Astrocyte of the cerebellum (primary cell): ENCODE data around the gene ANKRD50.

Experiments used
- DNase-seq: peaks from one replicate; pipeline ENCODE4 v3.0.0-alpha.2; 2011; ENCODE audit warnings: low read depth
- H3K4me3 ChIP-seq: 2 replicates; pipeline ENCODE4 v1.5.1; 2011; ENCODE audit warnings: mild to moderate bottlenecking, low read depth, low read length, moderate library complexity
- in situ Hi-C: cut with HindIII; loops from 2 replicates; pipeline ENCODE4 v1.10.0; 2017; ENCODE audit warnings: low sequenced_read_pairs
- TF ChIP-seq, protein P1 (sequence below): IDR thresholded peaks from 2 replicates; pipeline ENCODE4 v1.5.1; 2012; ENCODE audit warnings: low read length, low read depth, moderate library complexity, mild to moderate bottlenecking; ENCODE audit errors: missing control alignments

ANKRD50 gene

GRCh38 chr4:124684301-124684700, 28.2 kb downstream of the ANKRD50 start:
- in situ Hi-C loops = no loop called here
- TF ChIP-seq, protein P1, sequence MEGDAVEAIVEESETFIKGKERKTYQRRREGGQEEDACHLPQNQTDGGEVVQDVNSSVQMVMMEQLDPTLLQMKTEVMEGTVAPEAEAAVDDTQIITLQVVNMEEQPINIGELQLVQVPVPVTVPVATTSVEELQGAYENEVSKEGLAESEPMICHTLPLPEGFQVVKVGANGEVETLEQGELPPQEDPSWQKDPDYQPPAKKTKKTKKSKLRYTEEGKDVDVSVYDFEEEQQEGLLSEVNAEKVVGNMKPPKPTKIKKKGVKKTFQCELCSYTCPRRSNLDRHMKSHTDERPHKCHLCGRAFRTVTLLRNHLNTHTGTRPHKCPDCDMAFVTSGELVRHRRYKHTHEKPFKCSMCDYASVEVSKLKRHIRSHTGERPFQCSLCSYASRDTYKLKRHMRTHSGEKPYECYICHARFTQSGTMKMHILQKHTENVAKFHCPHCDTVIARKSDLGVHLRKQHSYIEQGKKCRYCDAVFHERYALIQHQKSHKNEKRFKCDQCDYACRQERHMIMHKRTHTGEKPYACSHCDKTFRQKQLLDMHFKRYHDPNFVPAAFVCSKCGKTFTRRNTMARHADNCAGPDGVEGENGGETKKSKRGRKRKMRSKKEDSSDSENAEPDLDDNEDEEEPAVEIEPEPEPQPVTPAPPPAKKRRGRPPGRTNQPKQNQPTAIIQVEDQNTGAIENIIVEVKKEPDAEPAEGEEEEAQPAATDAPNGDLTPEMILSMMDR = no peak
- no peak overlapping the region for H3K4me3 ChIP-seq
- DNase-seq = no peak

GRCh38 chr4:124682384-124682783, 30.1 kb downstream of the ANKRD50 start:
- DNase-seq = no peak
- H3K4me3 ChIP-seq = no peak overlapping the region
- in situ Hi-C loops = no loop called here
- TF ChIP-seq, protein P1 = no peak

GRCh38 chr4:124666496-124666895, 46.0 kb downstream of the ANKRD50 start:
- H3K4me3 ChIP-seq = no peak overlapping the region
- in situ Hi-C loops = no loop called here
- no peak for DNase-seq
- TF ChIP-seq, protein P1 = no peak

DNA sequence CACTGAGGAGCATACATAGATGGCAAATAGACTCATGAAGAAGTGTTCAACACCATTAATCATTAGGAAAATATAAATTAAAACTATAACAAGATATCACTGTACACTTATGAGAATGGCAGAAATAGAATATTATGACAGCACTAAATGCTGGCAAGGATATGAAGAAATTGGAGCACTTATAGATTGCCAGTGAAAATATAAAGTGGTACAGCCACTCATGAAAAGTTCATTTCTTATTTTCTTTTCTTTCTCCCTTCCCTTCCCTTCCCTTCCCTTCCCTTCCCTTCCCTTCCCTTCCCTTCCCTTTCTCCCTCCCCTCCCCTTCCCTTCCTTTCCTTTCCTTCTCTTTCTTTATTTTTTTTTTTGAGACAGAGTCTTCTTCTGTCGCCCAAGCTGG, 53.7 kb downstream of the ANKRD50 start:
- TF ChIP-seq, protein P1 = no peak
- H3K4me3 ChIP-seq = no peak overlapping the region
- in situ Hi-C loops = no loop called here
- DNase-seq = no peak

- TF ChIP-seq, protein P1 = no peak
- in situ Hi-C loops = no loop called here
- H3K4me3 ChIP-seq = no peak overlapping the region
- DNase-seq = no peak
These were observed 61.9 kb downstream of the ANKRD50 start for GRCh38 chr4:124650614-124651013.

- no peak for DNase-seq
- TF ChIP-seq, protein P1 = no peak
- in situ Hi-C loops = no loop called here
- H3K4me3 ChIP-seq = no peak overlapping the region
These were observed 64.9 kb downstream of the ANKRD50 start for GRCh38 chr4:124647599-124647998.

- in situ Hi-C loops = no loop called here
- DNase-seq = no peak
- no peak overlapping the region for H3K4me3 ChIP-seq
- TF ChIP-seq, protein P1 = no peak
These were observed 67.9 kb downstream of the ANKRD50 start for GRCh38 chr4:124644621-124645020.
